Body of pancreas (tissue), 4 donors: Measurements from ENCODE around the gene SPRR2B. TPM values are rescaled to one million over a fixed set of nuclear protein-coding genes. Genes with fewer than 3 reads are reported as not detected.

Experiments used
- ATAC-seq: fragments of 150-250 bp; one replicate; pipeline ENCODE4 v1.9.1; 2016
- DNase-seq, 4 donors: peaks; one replicate each; pipeline ENCODE4 v3.0.0-alpha.2; 2019
- H3K27ac ChIP-seq, 4 donors: fragments of 200-600 bp; sonication (generic); 1 replicate in 3 of 4; 2 replicates in 1 of 4; pipeline versions ENCODE4 v1.5.1 to v1.6.1; 2016 to 2019; ENCODE audit warnings: mild to moderate bottlenecking in 1 of 4, mixed read lengths in 1 of 4, moderate library complexity in 1 of 4
- H3K27me3 ChIP-seq, 2 donors: fragments of 200-600 bp; sonication (generic); one replicate each; pipeline ENCODE4 v1.6.0; 2016; ENCODE audit warnings: mild to moderate bottlenecking in 1 of 2
- H3K36me3 ChIP-seq, 2 donors: fragments of 200-600 bp; sonication (generic); replicated peaks in 1 of 2; 2 replicates each; pipeline ENCODE4 v1.5.1; 2016; ENCODE audit warnings: low read depth in 2 of 2; ENCODE audit not compliant: insufficient read depth in 1 of 2
- H3K4me1 ChIP-seq: fragments of 200-600 bp; sonication (generic); one replicate; pipeline ENCODE4 v1.6.0; 2016
- H3K4me3 ChIP-seq, 2 donors: fragments of 200-600 bp; sonication (generic); 1 replicate in 1 of 2; 2 replicates in 1 of 2; pipeline ENCODE4 v1.5.1; 2016 to 2019
- H3K9me3 ChIP-seq, 3 donors: fragments of 200-600 bp; sonication (generic); 1 replicate in 2 of 3; 2 replicates in 1 of 3; pipeline ENCODE4 v1.5.1; 2016
- POLR2A ChIP-seq, 3 donors: fragments of 450-650 bp; IDR thresholded peaks; one replicate each; pipeline ENCODE4 v1.6.1; 2016; ENCODE audit warnings: antibody characterized with exemption in 3 of 3, mild to moderate bottlenecking in 2 of 3
- WGBS, 2 donors: methylation state at CpG; one replicate each; pipeline ENCODE4 v1.1.5; 2017; 5-methylcytosine and 5-hydroxymethylcytosine counted together
- intact Hi-C: fragments of 100-400 bp; cut with DNase I; formaldehyde crosslinking; loops from one replicate; pipeline ENCODE4 v1.15.1; 2023
- total RNA-seq, 2 donors: library from RNA; depleted of rRNA; stranded (reverse); fragments of >200 nt; gene quantifications; one replicate each; pipeline ENCODE4 v1.1.0, GENCODE V29; 2016
- TF ChIP-seq, protein P1 (sequence below), 7 experiments: fragments of 450-650 bp in 4 of 7; fragments of 200-600 bp in 3 of 7; sonication (generic) in 3 of 7; IDR thresholded peaks; one replicate each; pipeline ENCODE4 v1.5.1; 2016 to 2019; ENCODE audit warnings: antibody characterized with exemption in 7 of 7

The SPRR2B gene
- total RNA-seq, 2 donors from 2014 or later, result not detected

DNA sequence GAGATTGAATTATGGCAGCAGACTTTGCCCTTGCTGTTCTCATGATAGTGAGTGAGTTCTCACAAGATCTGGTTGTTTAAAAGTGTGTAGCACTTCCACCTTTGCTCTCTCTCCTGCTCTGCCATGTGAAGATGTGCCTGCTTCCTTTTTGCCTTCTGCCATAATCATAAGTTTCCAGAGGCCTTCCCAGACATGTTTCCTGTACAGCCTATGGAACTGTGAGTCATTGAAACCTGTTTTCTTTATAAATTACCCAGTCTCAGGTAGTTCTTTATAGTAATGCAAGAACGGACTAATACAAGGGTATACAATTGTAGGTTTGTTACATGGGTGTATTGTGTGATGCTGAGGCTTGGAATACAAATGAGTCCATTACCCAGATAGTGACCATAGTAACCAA is 36.2 kb downstream of the SPRR2B start:
- Histone ChIP-seq H3K4me3 (no peak overlapping the region), H3K36me3 (no peaks in the 10 kb centered on the region), H3K4me1 (no peaks in the 10 kb centered on the region), H3K9me3 (no peaks in the 10 kb centered on the region), H3K27ac (no peak overlapping the region), H3K27me3 (no peaks in the 10 kb centered on the region)
- DNase-seq (no peak), ATAC-seq (no peak)
- TF ChIP-seq POLR2A (IDR thresholded peaks at IDR 0.05), result no peak
- TF ChIP-seq, protein P1, sequence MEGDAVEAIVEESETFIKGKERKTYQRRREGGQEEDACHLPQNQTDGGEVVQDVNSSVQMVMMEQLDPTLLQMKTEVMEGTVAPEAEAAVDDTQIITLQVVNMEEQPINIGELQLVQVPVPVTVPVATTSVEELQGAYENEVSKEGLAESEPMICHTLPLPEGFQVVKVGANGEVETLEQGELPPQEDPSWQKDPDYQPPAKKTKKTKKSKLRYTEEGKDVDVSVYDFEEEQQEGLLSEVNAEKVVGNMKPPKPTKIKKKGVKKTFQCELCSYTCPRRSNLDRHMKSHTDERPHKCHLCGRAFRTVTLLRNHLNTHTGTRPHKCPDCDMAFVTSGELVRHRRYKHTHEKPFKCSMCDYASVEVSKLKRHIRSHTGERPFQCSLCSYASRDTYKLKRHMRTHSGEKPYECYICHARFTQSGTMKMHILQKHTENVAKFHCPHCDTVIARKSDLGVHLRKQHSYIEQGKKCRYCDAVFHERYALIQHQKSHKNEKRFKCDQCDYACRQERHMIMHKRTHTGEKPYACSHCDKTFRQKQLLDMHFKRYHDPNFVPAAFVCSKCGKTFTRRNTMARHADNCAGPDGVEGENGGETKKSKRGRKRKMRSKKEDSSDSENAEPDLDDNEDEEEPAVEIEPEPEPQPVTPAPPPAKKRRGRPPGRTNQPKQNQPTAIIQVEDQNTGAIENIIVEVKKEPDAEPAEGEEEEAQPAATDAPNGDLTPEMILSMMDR (IDR thresholded peaks at IDR 0.05), result no peak
- intact Hi-C loops, result no loop called here
- 40 to 48% methylated on average over 1 of the region's 1 CpG for WGBS, 2 donors

DNA sequence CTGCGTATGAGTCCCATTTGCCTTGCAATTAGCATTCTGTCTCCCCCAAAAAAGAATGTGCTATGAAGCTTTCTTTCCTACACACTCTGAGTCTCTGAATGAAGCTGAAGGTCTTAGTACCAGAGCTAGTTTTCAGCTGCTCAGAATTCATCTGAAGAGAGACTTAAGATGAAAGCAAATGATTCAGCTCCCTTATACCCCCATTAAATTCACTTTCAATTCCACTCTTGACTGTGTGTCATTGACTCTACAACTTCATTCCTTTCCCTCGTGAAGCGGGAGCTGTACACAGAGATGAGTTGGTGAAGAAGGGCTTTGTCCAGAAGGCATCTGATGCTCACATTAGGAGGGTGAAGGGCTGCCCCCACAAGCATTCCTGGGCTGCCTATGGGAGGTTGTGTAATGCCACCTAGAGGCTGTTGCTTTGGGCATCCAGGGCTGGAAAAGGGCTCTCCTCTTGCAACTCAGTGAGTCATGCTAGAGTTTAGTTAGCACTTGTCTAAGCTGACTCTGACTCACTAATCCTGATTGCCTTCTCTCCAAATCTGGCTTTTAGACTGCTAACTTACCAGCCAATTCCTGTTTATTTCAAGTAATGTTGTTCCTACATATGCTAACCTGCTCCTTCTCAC is 38.6 kb downstream of the SPRR2B start:
- 43 to 45% methylated on average over 3 of the region's 3 CpGs for WGBS, 2 donors
- DNase-seq (peak in 2 of 4 donors; percentile 4 to 8), ATAC-seq (no peak)
- Histone ChIP-seq H3K27me3 (no peaks in the 10 kb centered on the region), H3K4me1 (no peaks in the 10 kb centered on the region), H3K4me3 (no peak overlapping the region), H3K36me3 (no peaks in the 10 kb centered on the region), H3K9me3 (no peaks in the 10 kb centered on the region), H3K27ac (no peak overlapping the region)
- TF ChIP-seq, protein P1 (IDR thresholded peaks at IDR 0.05), result no peak
- TF ChIP-seq POLR2A (IDR thresholded peaks at IDR 0.05), result no peak
- intact Hi-C loops, result no loop called here

DNA sequence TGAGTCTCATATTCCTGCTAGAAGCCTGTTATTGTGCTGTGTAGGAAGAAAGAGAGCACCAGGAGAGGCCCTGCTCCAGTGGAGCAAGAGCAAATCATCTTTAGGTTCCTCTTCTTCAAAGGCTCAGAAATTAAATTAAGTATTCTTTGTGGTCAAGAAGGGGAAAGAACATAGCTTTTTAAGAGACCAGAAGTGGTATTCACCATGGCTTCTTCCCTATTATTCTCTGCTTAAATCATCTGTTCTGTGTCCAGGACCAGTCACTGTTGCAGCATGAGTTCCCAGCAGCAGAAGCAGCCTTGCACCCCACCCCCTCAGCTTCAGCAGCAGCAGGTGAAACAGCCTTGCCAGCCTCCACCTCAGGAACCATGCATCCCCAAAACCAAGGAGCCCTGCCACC is 39.3 kb downstream of the SPRR2B start:
- TF ChIP-seq, protein P1 (IDR thresholded peaks at IDR 0.05), result no peak
- no peak for TF ChIP-seq POLR2A (IDR thresholded peaks at IDR 0.05)
- Histone ChIP-seq H3K9me3 (no peaks in the 10 kb centered on the region), H3K27ac (no peak overlapping the region), H3K36me3 (no peaks in the 10 kb centered on the region), H3K4me1 (no peaks in the 10 kb centered on the region), H3K27me3 (no peaks in the 10 kb centered on the region), H3K4me3 (no peak overlapping the region)
- DNase-seq (no peak), ATAC-seq (no peak)
- intact Hi-C loops, result no loop called here

DNA sequence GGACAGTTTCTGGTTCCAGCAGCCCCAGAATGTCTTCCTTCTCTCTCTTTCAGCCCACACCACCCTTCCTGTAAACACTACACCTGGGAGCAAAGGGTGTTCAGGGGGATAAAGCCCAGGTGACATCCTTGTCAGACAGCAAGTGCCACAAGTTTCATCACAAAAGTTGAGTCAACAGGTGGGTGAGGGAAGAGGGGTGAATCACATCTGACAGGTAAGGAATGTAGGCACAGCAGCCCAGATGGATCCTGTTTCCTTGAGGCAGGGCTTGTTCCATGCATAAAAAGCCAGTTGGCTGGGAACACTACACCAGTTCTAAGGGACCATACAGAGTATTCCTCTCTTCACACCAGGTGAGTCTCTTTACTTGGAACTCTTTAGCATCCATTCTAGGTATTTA is 40.5 kb downstream of the SPRR2B start, which contains the start of gene SPRR1B:
Gene SPRR1B (plus strand): TSS at position 309 of the 400 bp plus-strand sequence. CDS start 1,143 bp downstream, outside the sequence.
- no peak within 1 kb of the TSS for H3K4me3 ChIP-seq
- H3K27me3 ChIP-seq, result no peaks in the 10 kb centered on the region
- no peak within 1 kb of the TSS for H3K27ac ChIP-seq
- TF ChIP-seq, protein P1 (IDR thresholded peaks at IDR 0.05), result no peak
- no peak for TF ChIP-seq POLR2A (IDR thresholded peaks at IDR 0.05)
- intact Hi-C loops, result no loop called here
- no peak for ATAC-seq
- no peak for DNase-seq
- no peaks in the 10 kb centered on the region for H3K36me3 ChIP-seq
- no peaks in the 10 kb centered on the region for H3K4me1 ChIP-seq
- H3K9me3 ChIP-seq, result no peaks in the 10 kb centered on the region

DNA sequence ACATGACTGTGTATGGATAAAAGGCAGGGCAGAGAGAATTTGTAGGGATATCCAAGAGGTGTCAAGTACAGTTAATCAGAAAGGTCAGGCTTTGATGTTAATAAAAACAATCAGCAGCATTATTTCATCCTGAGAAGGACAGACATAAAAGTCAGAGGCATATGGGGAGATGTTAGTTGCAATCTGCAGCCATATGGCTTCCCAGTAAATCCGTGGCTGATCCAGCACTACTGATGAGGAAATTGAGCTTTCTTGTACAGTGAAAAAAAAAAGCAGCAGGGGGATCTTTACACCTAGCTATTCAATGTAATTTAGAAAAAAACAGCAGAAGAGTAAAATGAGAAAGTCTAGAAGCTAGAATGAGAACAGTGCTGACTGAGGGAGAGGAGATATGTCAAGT is 42.6 kb downstream of the SPRR2B start:
- 42 to 53% methylated on average over 1 of the region's 1 CpG for WGBS, 2 donors
- H3K9me3 ChIP-seq, result no peaks in the 10 kb centered on the region
- intact Hi-C loops, result no loop called here
- no peaks in the 10 kb centered on the region for H3K36me3 ChIP-seq
- no peak for ATAC-seq
- no peak overlapping the region for H3K4me3 ChIP-seq
- no peaks in the 10 kb centered on the region for H3K4me1 ChIP-seq
- no peak for TF ChIP-seq POLR2A (IDR thresholded peaks at IDR 0.05)
- TF ChIP-seq, protein P1 (IDR thresholded peaks at IDR 0.05), result no peak
- DNase-seq, result no peak
- no peaks in the 10 kb centered on the region for H3K27me3 ChIP-seq
- no peak overlapping the region for H3K27ac ChIP-seq
